HepG2 (cell line): Measurements from ENCODE around the gene GLRX2. TPM values are rescaled to one million over a fixed set of nuclear protein-coding genes. Genes with fewer than 3 reads are reported as not detected.

Source experiments
- CHD4 ChIP-seq: fragments of 200-600 bp; sonication (generic); IDR thresholded peaks from 2 replicates; pipeline ENCODE4 v1.7.0; 2017; ENCODE audit warnings: mild to moderate bottlenecking, low read length, borderline replicate concordance
- CREM ChIP-seq, 2 experiments: sonication (generic) in 1 of 2; formaldehyde crosslinking in 1 of 2; IDR thresholded peaks; 2 replicates each; pipeline versions ENCODE4 v1.4.0 to v1.6.1; 2016 to 2020; ENCODE audit warnings: antibody characterized with exemption in 1 of 2, mild to moderate bottlenecking in 1 of 2, missing genetic modification reagents in 1 of 2
- FOXP1 ChIP-seq, 2 experiments: fragments of 450-650 bp in 1 of 2; IDR thresholded peaks; 2 replicates each; pipeline ENCODE4 v1.6.1; 2017 to 2018; ENCODE audit warnings: antibody characterized with exemption in 1 of 2
- HDAC1 ChIP-seq: sonication (generic); formaldehyde crosslinking; IDR thresholded peaks from 2 replicates; pipeline ENCODE4 v1.5.1; 2020; ENCODE audit warnings: mild to moderate bottlenecking, missing genetic modification reagents
- HNRNPUL1 ChIP-seq: fragments of 200-400 bp; formaldehyde crosslinking; IDR thresholded peaks from 2 replicates; pipeline ENCODE4 v1.6.1; 2017; ENCODE audit warnings: low read depth, mild to moderate bottlenecking, low read length, moderate library complexity
- KDM3A ChIP-seq: IDR thresholded peaks from 2 replicates; pipeline ENCODE4 v1.6.1; 2018; ENCODE audit warnings: low read depth, missing compliant biosample characterization
- KDM5A ChIP-seq: fragments of 200-600 bp; sonication (generic); IDR thresholded peaks from 2 replicates; pipeline ENCODE4 v1.7.0; 2018; ENCODE audit warnings: antibody characterized with exemption, mild to moderate bottlenecking, low read length, borderline replicate concordance
- KLF6 ChIP-seq: IDR thresholded peaks from 2 replicates; pipeline ENCODE4 v1.8.0; 2016; ENCODE audit warnings: missing biosample characterization, missing genetic modification reagents
- MXI1 ChIP-seq: IDR thresholded peaks from 3 replicates; pipeline ENCODE4 v1.6.1; 2012; ENCODE audit warnings: low read depth, low read length, inconsistent platforms, borderline replicate concordance
- NONO ChIP-seq, 2 experiments: fragments of 450-650 bp in 1 of 2; sonication (generic) in 1 of 2; formaldehyde crosslinking in 1 of 2; IDR thresholded peaks in 1 of 2; conservative IDR thresholded peaks in 1 of 2; 2 replicates each; pipeline versions ENCODE4 v1.6.1 to v1.8.0; 2017 to 2022; ENCODE audit warnings: mild to moderate bottlenecking in 1 of 2, missing genetic modification reagents in 1 of 2, moderate library complexity in 1 of 2
- PHF21A ChIP-seq: sonication (generic); formaldehyde crosslinking; IDR thresholded peaks from 2 replicates; pipeline ENCODE4 v1.5.0; 2020; ENCODE audit warnings: mild to moderate bottlenecking, missing genetic modification reagents
- POLR2AphosphoS5 ChIP-seq: IDR thresholded peaks from 2 replicates; pipeline ENCODE4 v1.6.1; 2012; ENCODE audit warnings: low read depth, low read length
- RFX3 ChIP-seq: IDR thresholded peaks from 2 replicates; pipeline ENCODE4 v1.6.1; 2016; ENCODE audit warnings: missing biosample characterization, missing genetic modification reagents
- SCMH1 ChIP-seq: sonication (generic); formaldehyde crosslinking; IDR thresholded peaks from 2 replicates; pipeline ENCODE4 v1.9.0; 2021; ENCODE audit warnings: missing genetic modification reagents, mild to moderate bottlenecking, borderline replicate concordance
- SNAI1 ChIP-seq: sonication (generic); formaldehyde crosslinking; IDR thresholded peaks from 2 replicates; pipeline ENCODE4 v1.5.0; 2020; ENCODE audit warnings: mild to moderate bottlenecking, missing genetic modification reagents, borderline replicate concordance
- ZFP36L1 ChIP-seq: sonication (generic); formaldehyde crosslinking; IDR thresholded peaks from 2 replicates; pipeline ENCODE4 v1.8.0; 2022; ENCODE audit warnings: mild to moderate bottlenecking, missing genetic modification reagents, moderate library complexity
- ZNF10 ChIP-seq: sonication (generic); formaldehyde crosslinking; IDR thresholded peaks from 2 replicates; pipeline ENCODE4 v1.4.0; 2020; ENCODE audit warnings: mild to moderate bottlenecking, low read depth, missing genetic modification reagents, borderline replicate concordance
- ZNF343 ChIP-seq: sonication (generic); formaldehyde crosslinking; IDR thresholded peaks from 2 replicates; pipeline ENCODE4 v1.4.0; 2020; ENCODE audit warnings: mild to moderate bottlenecking, missing genetic modification reagents
- ZNF510 ChIP-seq: sonication (generic); formaldehyde crosslinking; IDR thresholded peaks from 2 replicates; pipeline ENCODE4 v1.4.0; 2020; ENCODE audit warnings: low read depth, mild to moderate bottlenecking, missing genetic modification reagents
- ZNF552 ChIP-seq: sonication (generic); formaldehyde crosslinking; IDR thresholded peaks from 2 replicates; pipeline ENCODE4 v1.9.0; 2022; ENCODE audit warnings: missing genetic modification reagents, mild to moderate bottlenecking, borderline replicate concordance
- ZNF589 ChIP-seq: sonication (generic); formaldehyde crosslinking; conservative IDR thresholded peaks from 2 replicates; pipeline ENCODE4 v1.8.0; 2022; ENCODE audit warnings: mild to moderate bottlenecking, moderate library complexity, missing genetic modification reagents
- ZNF768 ChIP-seq: sonication (generic); formaldehyde crosslinking; IDR thresholded peaks from 2 replicates; pipeline ENCODE4 v1.4.0; 2020; ENCODE audit warnings: missing genetic modification reagents
- polyA plus RNA-seq, 8 experiments: library from polyadenylated mRNA; depleted of rRNA in 3 of 8; stranded (reverse) in 7 of 8; unstranded in 1 of 8; fragments of >200 nt; fragmentation: Illumina TruSeq in 4 of 8; extraction: Trizol in 4 of 8; gene quantifications; 2 replicates each; pipeline versions ENCODE4 v1.2.1 to v1.2.3, GENCODE V29; 2011 to 2016; ENCODE audit warnings: low read depth in 4 of 8, missing spikeins in 1 of 8, mixed read lengths in 1 of 8; ENCODE audit not compliant: insufficient read depth in 1 of 8
- total RNA-seq, 5 experiments: library from RNA; depleted of rRNA; stranded (reverse); fragments of >200 nt; fragmentation: Illumina TruSeq; extraction: Trizol; gene quantifications; 2 replicates each; pipeline ENCODE4 v1.2.3, GENCODE V29; 2016; ENCODE audit warnings: low read depth in 1 of 5
- TF ChIP-seq, protein P1 (sequence below): sonication (generic); formaldehyde crosslinking; IDR thresholded peaks from 2 replicates; pipeline ENCODE4 v1.9.0; 2021; ENCODE audit warnings: missing genetic modification reagents, mild to moderate bottlenecking, borderline replicate concordance
- TF ChIP-seq, protein P2 (sequence below): sonication (generic); formaldehyde crosslinking; IDR thresholded peaks from 2 replicates; pipeline ENCODE4 v1.4.0; 2020; ENCODE audit warnings: missing genetic modification reagents
- TF ChIP-seq, protein P3 (sequence below): sonication (generic); formaldehyde crosslinking; IDR thresholded peaks from 2 replicates; pipeline ENCODE4 v1.5.0; 2020; ENCODE audit warnings: missing genetic modification reagents

The GLRX2 gene
- total and polyA plus RNA-seq, 2 of the 13 experiments (the other 11 are each of a cell fraction or from before 2014, with no cell fraction given) = 11.9 to 39.0 TPM

DNA sequence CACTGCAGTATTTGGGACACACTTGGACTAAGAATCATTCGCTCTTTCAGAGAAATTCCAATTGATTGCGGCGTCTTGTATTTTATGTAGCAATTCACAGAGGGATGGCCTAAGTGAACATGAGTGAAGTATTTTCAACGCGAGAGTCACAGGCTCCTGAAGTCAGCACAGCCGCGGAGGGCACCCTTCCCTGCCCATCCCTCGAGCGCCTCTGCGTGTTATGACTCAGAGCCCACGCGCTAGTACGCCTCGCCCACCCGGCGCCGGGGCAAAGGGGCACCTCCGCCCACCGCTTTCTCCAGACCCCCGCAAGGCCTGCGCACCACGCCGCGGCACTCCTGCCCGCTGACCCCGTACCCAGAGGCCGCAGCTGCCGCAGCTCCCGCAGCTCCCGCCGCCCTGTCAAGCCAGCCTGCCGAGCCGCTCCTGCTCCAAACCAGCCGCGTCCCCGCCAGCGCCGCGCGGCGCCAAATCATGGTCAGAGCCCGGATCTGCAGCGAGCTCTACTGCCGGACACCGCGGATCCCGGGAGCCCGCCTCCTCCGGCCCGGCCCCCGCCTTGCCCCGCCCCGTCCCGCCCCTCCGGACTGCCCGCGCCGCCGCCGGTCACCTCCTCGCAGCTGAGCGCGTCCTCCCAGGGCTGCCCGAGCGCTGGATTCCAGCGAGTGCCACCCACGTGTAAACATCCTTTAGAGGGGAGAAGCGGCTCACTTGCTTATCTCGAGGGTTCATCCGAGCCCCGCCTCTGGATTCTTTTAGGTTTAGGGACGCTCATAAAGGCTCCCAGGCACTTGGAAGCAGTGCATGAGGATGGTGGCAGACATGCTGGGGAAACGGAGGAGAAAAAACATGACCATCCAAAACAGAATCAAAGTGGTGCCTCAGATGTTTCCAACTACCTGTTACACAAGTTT, at the start of gene GLRX2 (continued):
- TF ChIP-seq KDM5A = peak; percentile 42; the same call in 1 of the 2 replicates
- no peak for TF ChIP-seq CHD4
- TF ChIP-seq FOXP1 (IDR thresholded peaks at IDR 0.05) = no peak
- TF ChIP-seq FOXP1 (CRISPR knock-in tag; IDR thresholded peaks at IDR 0.05) = peak; percentile 20
- TF ChIP-seq KLF6 = peak; percentile 67; the same call in 1 of the 2 replicates
- peak; percentile 67 for TF ChIP-seq POLR2AphosphoS5
- TF ChIP-seq, protein P1, sequence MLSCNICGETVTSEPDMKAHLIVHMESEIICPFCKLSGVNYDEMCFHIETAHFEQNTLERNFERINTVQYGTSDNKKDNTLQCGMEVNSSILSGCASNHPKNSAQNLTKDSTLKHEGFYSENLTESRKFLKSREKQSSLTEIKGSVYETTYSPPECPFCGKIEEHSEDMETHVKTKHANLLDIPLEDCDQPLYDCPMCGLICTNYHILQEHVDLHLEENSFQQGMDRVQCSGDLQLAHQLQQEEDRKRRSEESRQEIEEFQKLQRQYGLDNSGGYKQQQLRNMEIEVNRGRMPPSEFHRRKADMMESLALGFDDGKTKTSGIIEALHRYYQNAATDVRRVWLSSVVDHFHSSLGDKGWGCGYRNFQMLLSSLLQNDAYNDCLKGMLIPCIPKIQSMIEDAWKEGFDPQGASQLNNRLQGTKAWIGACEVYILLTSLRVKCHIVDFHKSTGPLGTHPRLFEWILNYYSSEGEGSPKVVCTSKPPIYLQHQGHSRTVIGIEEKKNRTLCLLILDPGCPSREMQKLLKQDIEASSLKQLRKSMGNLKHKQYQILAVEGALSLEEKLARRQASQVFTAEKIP (CRISPR knock-in tag) = no peak
- TF ChIP-seq, protein P2, sequence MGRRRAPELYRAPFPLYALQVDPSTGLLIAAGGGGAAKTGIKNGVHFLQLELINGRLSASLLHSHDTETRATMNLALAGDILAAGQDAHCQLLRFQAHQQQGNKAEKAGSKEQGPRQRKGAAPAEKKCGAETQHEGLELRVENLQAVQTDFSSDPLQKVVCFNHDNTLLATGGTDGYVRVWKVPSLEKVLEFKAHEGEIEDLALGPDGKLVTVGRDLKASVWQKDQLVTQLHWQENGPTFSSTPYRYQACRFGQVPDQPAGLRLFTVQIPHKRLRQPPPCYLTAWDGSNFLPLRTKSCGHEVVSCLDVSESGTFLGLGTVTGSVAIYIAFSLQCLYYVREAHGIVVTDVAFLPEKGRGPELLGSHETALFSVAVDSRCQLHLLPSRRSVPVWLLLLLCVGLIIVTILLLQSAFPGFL = peak; percentile 31; the same call in 1 of the 2 replicates
- TF ChIP-seq CREM (IDR thresholded peaks at IDR 0.05) = no peak
- TF ChIP-seq CREM (CRISPR knock-in tag; IDR thresholded peaks at IDR 0.05) = no peak
- TF ChIP-seq ZNF552 (CRISPR knock-in tag) = 0 out of 2 replicates have a peak, but pooled peaks have one; percentile 14
- TF ChIP-seq HDAC1 (CRISPR knock-in tag) = peak; percentile 68
- TF ChIP-seq SCMH1 (CRISPR knock-in tag) = no peak
- TF ChIP-seq ZNF343 (CRISPR knock-in tag) = peak; percentile 64; the same call in 1 of the 2 replicates
- TF ChIP-seq KDM3A (CRISPR knock-in tag) = peak; percentile 70; the same call in 1 of the 2 replicates
- no peak; the same call in 1 of the 2 replicates for TF ChIP-seq ZNF589 (CRISPR knock-in tag)
- no peak for TF ChIP-seq SNAI1 (CRISPR knock-in tag)
- no peak for TF ChIP-seq RFX3
- TF ChIP-seq MXI1 = peak; percentile 79; the same call in 1 of the 3 replicates
- no peak for TF ChIP-seq ZNF510 (CRISPR knock-in tag)
- no peak for TF ChIP-seq NONO (IDR thresholded peaks at IDR 0.05)
- TF ChIP-seq NONO (CRISPR knock-in tag; conservative IDR thresholded peaks at IDR 0.05) = peak; percentile 63
- TF ChIP-seq HNRNPUL1 = no peak
- peak; percentile 42; the same call in 1 of the 2 replicates for TF ChIP-seq PHF21A (CRISPR knock-in tag)
- no peak for TF ChIP-seq ZNF10 (CRISPR knock-in tag)
- TF ChIP-seq ZFP36L1 (CRISPR knock-in tag) = no peak
- TF ChIP-seq ZNF768 (CRISPR knock-in tag) = peak; percentile 58; the same call in 1 of the 2 replicates
- TF ChIP-seq, protein P3, sequence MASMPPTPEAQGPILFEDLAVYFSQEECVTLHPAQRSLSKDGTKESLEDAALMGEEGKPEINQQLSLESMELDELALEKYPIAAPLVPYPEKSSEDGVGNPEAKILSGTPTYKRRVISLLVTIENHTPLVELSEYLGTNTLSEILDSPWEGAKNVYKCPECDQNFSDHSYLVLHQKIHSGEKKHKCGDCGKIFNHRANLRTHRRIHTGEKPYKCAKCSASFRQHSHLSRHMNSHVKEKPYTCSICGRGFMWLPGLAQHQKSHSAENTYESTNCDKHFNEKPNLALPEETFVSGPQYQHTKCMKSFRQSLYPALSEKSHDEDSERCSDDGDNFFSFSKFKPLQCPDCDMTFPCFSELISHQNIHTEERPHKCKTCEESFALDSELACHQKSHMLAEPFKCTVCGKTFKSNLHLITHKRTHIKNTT = no peak
